Measurements from ENCODE around the gene SLC16A9. TPM values are rescaled to one million over a fixed set of nuclear protein-coding genes. Genes with fewer than 3 reads are reported as not detected.
"Not testable (repeated sequence)": the region's sequence is repeated elsewhere in the genome, so short reads cannot be mapped to it uniquely, and the experiment has no call there.

The SLC16A9 gene
- total and polyA plus RNA-seq, 8 donors, result 0.32 to 7.4 (median 1.5) TPM

DNA sequence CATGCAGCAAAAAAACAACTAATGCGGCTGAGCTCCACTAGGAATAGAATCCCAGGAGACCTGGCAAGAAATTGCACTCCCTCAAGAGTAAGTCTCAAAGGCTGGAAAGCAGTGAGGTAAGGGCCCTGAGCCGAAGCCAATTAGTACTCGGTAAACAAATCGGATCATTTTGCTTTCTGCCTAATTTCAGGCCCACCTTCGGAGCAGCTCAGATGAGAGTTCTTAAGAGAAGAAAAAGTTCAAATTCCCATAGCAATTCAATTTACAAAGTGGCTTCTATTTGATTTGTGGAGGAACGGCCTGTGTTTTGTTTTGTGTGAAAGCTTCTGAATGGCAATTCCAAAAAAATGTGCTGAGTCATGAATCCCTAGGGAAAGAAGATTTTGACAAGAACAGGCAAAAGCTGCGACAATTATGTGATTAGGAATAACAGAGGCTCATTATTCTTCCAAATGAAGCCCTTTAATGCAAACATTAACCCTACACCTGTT, 60.9 kb downstream of the SLC16A9 start:
- Histone ChIP-seq H3K9me3 (no peaks in the 10 kb centered on the region), H3K27ac (no peak overlapping the region), H3K4me3 (no peak overlapping the region), H3K4me1 (no peaks in the 10 kb centered on the region), H3K27me3 (peaks cover 0 to 3% (median 0%) of the 10 kb centered on the region in 4 donors), H3K36me3 (no peaks in the 10 kb centered on the region)
- WGBS, 2 donors, result 49 to 53% methylated on average over 7 of the region's 7 CpGs
- TF ChIP-seq, protein P1, sequence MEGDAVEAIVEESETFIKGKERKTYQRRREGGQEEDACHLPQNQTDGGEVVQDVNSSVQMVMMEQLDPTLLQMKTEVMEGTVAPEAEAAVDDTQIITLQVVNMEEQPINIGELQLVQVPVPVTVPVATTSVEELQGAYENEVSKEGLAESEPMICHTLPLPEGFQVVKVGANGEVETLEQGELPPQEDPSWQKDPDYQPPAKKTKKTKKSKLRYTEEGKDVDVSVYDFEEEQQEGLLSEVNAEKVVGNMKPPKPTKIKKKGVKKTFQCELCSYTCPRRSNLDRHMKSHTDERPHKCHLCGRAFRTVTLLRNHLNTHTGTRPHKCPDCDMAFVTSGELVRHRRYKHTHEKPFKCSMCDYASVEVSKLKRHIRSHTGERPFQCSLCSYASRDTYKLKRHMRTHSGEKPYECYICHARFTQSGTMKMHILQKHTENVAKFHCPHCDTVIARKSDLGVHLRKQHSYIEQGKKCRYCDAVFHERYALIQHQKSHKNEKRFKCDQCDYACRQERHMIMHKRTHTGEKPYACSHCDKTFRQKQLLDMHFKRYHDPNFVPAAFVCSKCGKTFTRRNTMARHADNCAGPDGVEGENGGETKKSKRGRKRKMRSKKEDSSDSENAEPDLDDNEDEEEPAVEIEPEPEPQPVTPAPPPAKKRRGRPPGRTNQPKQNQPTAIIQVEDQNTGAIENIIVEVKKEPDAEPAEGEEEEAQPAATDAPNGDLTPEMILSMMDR (IDR thresholded peaks at IDR 0.05), result no peak
- FAIRE-seq (no peak), DNase-seq (no peak), ATAC-seq (no peak)
- intact Hi-C loops (cut with DNase I), result no loop called here

DNA sequence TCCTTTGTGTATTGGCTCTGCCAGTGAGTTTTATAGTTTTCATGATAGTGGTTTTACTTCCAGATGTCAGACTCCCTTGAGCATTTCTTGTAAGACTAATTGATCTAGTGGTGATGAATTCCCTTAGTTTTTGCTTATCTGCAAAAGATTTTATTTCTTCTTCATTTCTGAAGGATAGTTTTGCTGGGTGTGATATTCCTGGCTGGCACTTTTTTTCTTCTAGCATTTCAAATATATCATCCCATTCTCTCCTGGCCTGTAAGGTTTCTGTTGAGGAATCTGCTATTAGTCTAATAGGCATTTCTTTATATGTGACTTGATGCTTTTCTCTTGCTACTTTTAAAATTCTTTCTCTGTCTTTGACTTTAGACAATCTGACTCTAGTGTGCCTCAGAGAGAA, 64.8 kb downstream of the SLC16A9 start:
- Histone ChIP-seq H3K27me3 (no peaks in the 10 kb centered on the region), H3K9me3 (no peaks in the 10 kb centered on the region), H3K36me3 (no peaks in the 10 kb centered on the region), H3K4me3 (no peak overlapping the region), H3K27ac (no peak overlapping the region), H3K4me1 (no peaks in the 10 kb centered on the region)
- DNase-seq (no peak), ATAC-seq (no peak), FAIRE-seq (no peak)
- intact Hi-C loops (cut with DNase I), result no loop called here
- TF ChIP-seq, protein P1 (IDR thresholded peaks at IDR 0.05), result no peak

DNA sequence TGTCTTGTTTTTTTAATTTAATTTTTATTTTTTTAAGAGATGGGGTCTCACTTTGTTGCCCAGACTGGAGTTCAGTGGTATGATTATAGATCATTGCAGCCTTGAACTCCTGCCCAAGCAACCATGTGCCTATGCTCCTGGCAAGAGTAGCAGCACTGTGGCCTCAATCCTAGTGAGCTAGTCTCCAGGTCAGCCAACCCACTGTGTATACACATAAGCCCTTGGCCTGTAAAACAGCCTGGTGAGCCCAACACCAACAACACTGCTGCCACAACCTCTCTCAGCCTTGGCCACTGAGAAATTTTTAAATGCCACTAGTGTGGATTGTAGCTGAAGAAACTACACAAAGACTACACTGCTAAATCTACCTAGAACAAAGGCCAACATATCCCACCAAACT, 68.0 kb downstream of the SLC16A9 start:
- FAIRE-seq; DNase-seq; H3K4me1 ChIP-seq; intact Hi-C loops (cut with DNase I); H3K27ac ChIP-seq; H3K4me3 ChIP-seq; ATAC-seq; H3K9me3 ChIP-seq; H3K36me3 ChIP-seq; H3K27me3 ChIP-seq: not testable (repeated sequence)

DNA sequence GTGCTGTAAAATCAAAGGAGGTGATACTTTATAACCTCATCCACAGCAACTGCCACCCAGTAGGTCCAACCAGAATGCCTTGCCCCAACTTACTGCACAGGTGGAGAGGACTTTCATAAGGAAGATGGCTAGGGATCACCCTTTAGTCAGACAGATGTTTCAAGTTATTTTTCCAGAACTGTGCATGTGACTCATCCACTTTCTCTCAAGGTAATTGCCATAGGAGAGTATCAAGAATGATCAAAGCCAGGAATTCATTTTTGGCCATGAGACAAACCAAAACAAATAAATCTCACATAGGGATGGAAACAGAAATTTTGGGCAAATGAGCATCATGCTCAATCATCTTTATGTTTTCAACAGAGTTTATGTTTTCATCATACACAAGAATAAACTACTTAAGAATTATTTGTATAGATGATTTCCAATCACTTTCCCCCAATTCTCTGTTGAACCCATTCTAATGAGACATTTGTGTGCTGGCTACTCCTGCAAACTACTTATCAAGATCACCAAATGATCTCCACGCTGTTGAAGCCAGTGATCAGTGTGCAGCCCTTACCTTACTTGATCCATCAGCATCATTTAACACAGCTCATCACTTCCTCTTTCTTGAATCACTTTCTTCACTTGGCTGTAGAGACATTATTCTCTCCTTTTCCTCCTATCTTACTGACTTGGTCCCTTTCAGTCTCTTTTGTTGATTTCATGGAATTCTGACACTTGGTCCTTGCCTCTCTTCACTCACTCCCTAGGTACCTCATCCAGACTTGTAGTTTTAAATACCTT, 74.0 kb downstream of the SLC16A9 start:
- Histone ChIP-seq H3K4me1 (no peaks in the 10 kb centered on the region), H3K27me3 (no peaks in the 10 kb centered on the region), H3K9me3 (no peaks in the 10 kb centered on the region), H3K36me3 (no peaks in the 10 kb centered on the region), H3K4me3 (no peak overlapping the region), H3K27ac (no peak overlapping the region)
- TF ChIP-seq, protein P1 (IDR thresholded peaks at IDR 0.05), result no peak
- intact Hi-C loops (cut with DNase I), result loop anchor here in 1 of 3 donors (10.0 kb wide), 1 partner anchor 399 kb away; no protein-coding TSS in a partner anchor
- WGBS, 2 donors, result 66 to 70% methylated on average over 1 of the region's 1 CpG
- ATAC-seq (no peak), DNase-seq (no peak), FAIRE-seq (no peak)

DNA sequence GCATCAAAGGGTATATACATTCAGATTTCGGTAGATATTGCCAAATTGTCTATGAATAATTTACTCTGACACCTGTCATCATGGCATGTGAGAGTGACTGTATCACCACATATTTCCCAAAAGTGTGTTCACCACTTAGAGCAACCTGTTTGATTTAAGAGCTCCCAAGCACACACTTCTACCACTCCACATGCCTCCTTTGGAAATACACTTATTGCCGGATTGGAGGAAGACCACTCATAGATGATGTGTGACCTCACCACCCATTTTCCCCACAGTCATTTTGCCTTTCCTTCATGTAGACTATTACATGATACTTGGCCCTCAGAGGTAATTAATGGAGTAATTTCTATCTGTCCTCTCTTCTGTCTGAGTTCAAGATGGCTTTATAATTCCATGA, 75.5 kb downstream of the SLC16A9 start:
- Histone ChIP-seq H3K4me1 (no peaks in the 10 kb centered on the region), H3K27ac (no peak overlapping the region), H3K9me3 (no peaks in the 10 kb centered on the region), H3K27me3 (no peaks in the 10 kb centered on the region), H3K4me3 (no peak overlapping the region), H3K36me3 (no peaks in the 10 kb centered on the region)
- FAIRE-seq (no peak), DNase-seq (no peak), ATAC-seq (no peak)
- intact Hi-C loops (cut with DNase I), result loop anchor here in 1 of 3 donors (10.0 kb wide), 1 partner anchor 401 kb away; no protein-coding TSS in a partner anchor
- TF ChIP-seq, protein P1 (IDR thresholded peaks at IDR 0.05), result no peak
- 63 to 71% methylated on average over 2 of the region's 2 CpGs for whole genome bisulfite sequencing, 2 donors

Measured in pancreas (tissue), 10 donors.